HepG2 (cell line): Measurements from ENCODE around the gene JAK2. TPM values are rescaled to one million over a fixed set of nuclear protein-coding genes. Genes with fewer than 3 reads are reported as not detected.
A peak's percentile ranks its signal among the peaks of the same experiment; 100 is the strongest.

Experiments
- ATAC-seq: fragments of 200-7000 bp; cut with Tn5 transposase; 3 replicates; pipeline ENCODE4 v1.9.1; 2020; ENCODE audit warnings: mild to moderate bottlenecking, moderate library complexity
- BruUV-seq: library from RNA; stranded (reverse); fragments of 400-500 nt; replicated peaks from 2 replicates; lab custom pipeline; 2021; lab: Mats Ljungman, UMichigan
- CTCF ChIA-PET: fragments of 300-600 bp; formaldehyde crosslinking; extraction: SDS; loops from one replicate; lab custom pipeline; 2021; ENCODE audit warnings: low total read pairs, inconsistent platforms, low intra/inter-chr PET ratio; lab: Yijun Ruan, JAX
- POLR2A ChIA-PET: fragments of 350-600 bp; sonication (Branson Sonifier 250); formaldehyde crosslinking; loops from one replicate; lab custom pipeline; 2020; ENCODE audit warnings: antibody characterized with exemption, inconsistent platforms; lab: Yijun Ruan, JAX
- DNase-seq: peaks from one replicate; pipeline ENCODE4 v3.0.0-alpha.2; 2015; ENCODE audit warnings: low spot score
- FAIRE-seq: peaks from 3 replicates; lab custom pipeline; 2011; peaks lifted over from hg19 to GRCh38; lab: Jason Lieb, UNC
- H2AFZ ChIP-seq: one replicate; pipeline ENCODE4 v1.6.1; 2011; ENCODE audit warnings: low read length, inconsistent platforms
- H3K27ac ChIP-seq: fragments of 300-600 bp; 3 replicates; pipeline ENCODE4 v1.8.0; 2011; ENCODE audit warnings: mixed run types, mild to moderate bottlenecking, mixed read lengths, low read length, inconsistent platforms; ENCODE audit not compliant: insufficient read depth; ENCODE audit errors: extremely low read length
- H3K27me3 ChIP-seq, 2 experiments: fragments of 200-600 bp in 1 of 2; 2 replicates in 1 of 2; 3 replicates in 1 of 2; pipeline versions ENCODE4 v1.6.0 to v1.8.0; 2011; ENCODE audit warnings: low read length in 2 of 2, mild to moderate bottlenecking in 2 of 2, moderate library complexity in 2 of 2, inconsistent platforms in 1 of 2; ENCODE audit not compliant: insufficient read depth in 2 of 2, control insufficient read depth in 1 of 2
- H3K36me3 ChIP-seq, 2 experiments: fragments of 200-600 bp in 1 of 2; replicated peaks in 1 of 2; 2 replicates in 1 of 2; 3 replicates in 1 of 2; pipeline versions ENCODE4 v1.5.1 to v1.8.0; 2011; ENCODE audit warnings: low read length in 2 of 2, inconsistent platforms in 1 of 2; ENCODE audit not compliant: insufficient read depth in 2 of 2, control insufficient read depth in 1 of 2
- H3K4me1 ChIP-seq: 2 replicates; pipeline ENCODE4 v1.5.1; 2012; ENCODE audit warnings: low read length, inconsistent platforms; ENCODE audit not compliant: insufficient read depth
- H3K4me2 ChIP-seq: 2 replicates; pipeline ENCODE4 v1.6.0; 2011; ENCODE audit warnings: low read depth, low read length, inconsistent platforms
- H3K4me3 ChIP-seq, 3 experiments: fragments of 200-600 bp in 1 of 3; sonication (generic), shearing (Covaris generic) in 1 of 3; replicated peaks in 1 of 3; 2 replicates each; pipeline ENCODE4 v1.5.1; 2011 to 2016; ENCODE audit warnings: low read length in 3 of 3, inconsistent platforms in 2 of 3, low read depth in 2 of 3, mild to moderate bottlenecking in 2 of 3, control low read depth in 1 of 3, mixed read lengths in 1 of 3; ENCODE audit not compliant: insufficient read depth in 1 of 3
- H3K79me2 ChIP-seq: one replicate; pipeline ENCODE4 v1.6.1; 2011; ENCODE audit warnings: low read length, inconsistent platforms; ENCODE audit not compliant: insufficient read depth
- H3K9ac ChIP-seq: 2 replicates; pipeline ENCODE4 v1.6.0; 2011; ENCODE audit warnings: mild to moderate bottlenecking, low read depth, low read length, inconsistent platforms; ENCODE audit not compliant: insufficient read depth
- H3K9me3 ChIP-seq: 2 replicates; pipeline ENCODE4 v1.5.1; 2012; ENCODE audit warnings: mild to moderate bottlenecking, low read length
- H4K20me1 ChIP-seq: 2 replicates; pipeline ENCODE4 v1.6.0; 2011; ENCODE audit warnings: inconsistent platforms, mild to moderate bottlenecking, low read length, moderate library complexity; ENCODE audit not compliant: insufficient read depth
- CBX5 ChIP-seq: sonication (generic); formaldehyde crosslinking; IDR thresholded peaks from 2 replicates; pipeline ENCODE4 v1.4.0; 2020; ENCODE audit warnings: missing genetic modification reagents, borderline replicate concordance
- E2F1 ChIP-seq: sonication (generic); formaldehyde crosslinking; IDR thresholded peaks from 2 replicates; pipeline ENCODE4 v1.5.0; 2020; ENCODE audit warnings: missing genetic modification reagents
- GABPA ChIP-seq, 2 experiments: IDR thresholded peaks; 2 replicates each; pipeline ENCODE4 v1.6.1; 2011 to 2016; ENCODE audit warnings: low read depth in 2 of 2, low read length in 1 of 2, missing biosample characterization in 1 of 2, missing genetic modification characterization in 1 of 2
- HDAC1 ChIP-seq: sonication (generic); formaldehyde crosslinking; IDR thresholded peaks from 2 replicates; pipeline ENCODE4 v1.5.1; 2020; ENCODE audit warnings: mild to moderate bottlenecking, missing genetic modification reagents
- ISL2 ChIP-seq: sonication (generic); formaldehyde crosslinking; IDR thresholded peaks from 2 replicates; pipeline ENCODE4 v1.5.0; 2020; ENCODE audit warnings: missing genetic modification reagents
- PREB ChIP-seq: sonication (generic); formaldehyde crosslinking; IDR thresholded peaks from 2 replicates; pipeline ENCODE4 v1.4.0; 2020; ENCODE audit warnings: missing genetic modification reagents
- RAD51 ChIP-seq: fragments of 450-650 bp; IDR thresholded peaks from 2 replicates; pipeline ENCODE4 v1.6.1; 2016; ENCODE audit warnings: borderline replicate concordance
- ZNF234 ChIP-seq: sonication (generic); formaldehyde crosslinking; conservative IDR thresholded peaks from 2 replicates; pipeline ENCODE4 v1.5.1; 2020; ENCODE audit warnings: mild to moderate bottlenecking, missing genetic modification reagents
- ZNF256 ChIP-seq: sonication (generic); formaldehyde crosslinking; conservative IDR thresholded peaks from 2 replicates; pipeline ENCODE4 v1.4.0; 2020; ENCODE audit warnings: missing genetic modification reagents
- ZNF784 ChIP-seq: sonication (generic); formaldehyde crosslinking; IDR thresholded peaks from 2 replicates; pipeline ENCODE4 v1.5.1; 2020; ENCODE audit warnings: missing genetic modification reagents, mild to moderate bottlenecking, borderline replicate concordance
- ZNF83 ChIP-seq: sonication (generic); formaldehyde crosslinking; IDR thresholded peaks from 2 replicates; pipeline ENCODE4 v1.4.0; 2020; ENCODE audit warnings: missing genetic modification reagents, mild to moderate bottlenecking, borderline replicate concordance
- ZSCAN30 ChIP-seq: sonication (generic); formaldehyde crosslinking; IDR thresholded peaks from 2 replicates; pipeline ENCODE4 v1.5.0; 2020; ENCODE audit warnings: mild to moderate bottlenecking, missing genetic modification reagents
- WGBS: methylation state at CpG from one replicate; pipeline ENCODE4 v1.1.6; 2017; ENCODE audit warnings: low lambda C conversion rate; 5-methylcytosine and 5-hydroxymethylcytosine counted together
- in situ Hi-C: cut with HindIII; loops from 2 replicates; pipeline ENCODE4 v1.10.0; 2017; ENCODE audit warnings: low pct_unique_long_range_greater_than_20kb; ENCODE audit not compliant: extremely low pct_ligation_motif_present
- intact Hi-C: fragments of 100-400 bp; cut with micrococcal nuclease; formaldehyde crosslinking; loops from one replicate; pipeline ENCODE4 v1.10.0; 2022; ENCODE audit not compliant: unreplicated experiment
- polyA plus RNA-seq, 8 experiments: library from polyadenylated mRNA; depleted of rRNA in 3 of 8; stranded (reverse) in 7 of 8; unstranded in 1 of 8; fragments of >200 nt; fragmentation: Illumina TruSeq in 4 of 8; extraction: Trizol in 4 of 8; gene quantifications; 2 replicates each; pipeline versions ENCODE4 v1.2.1 to v1.2.3, GENCODE V29; 2011 to 2016; ENCODE audit warnings: low read depth in 4 of 8, missing spikeins in 1 of 8, mixed read lengths in 1 of 8; ENCODE audit not compliant: insufficient read depth in 1 of 8
- total RNA-seq, 5 experiments: library from RNA; depleted of rRNA; stranded (reverse); fragments of >200 nt; fragmentation: Illumina TruSeq; extraction: Trizol; gene quantifications; 2 replicates each; pipeline ENCODE4 v1.2.3, GENCODE V29; 2016; ENCODE audit warnings: low read depth in 1 of 5
- TF ChIP-seq, protein P1 (sequence below), 2 experiments: fragments of 450-650 bp in 1 of 2; sonication (generic) in 1 of 2; formaldehyde crosslinking; IDR thresholded peaks; 2 replicates each; pipeline versions ENCODE4 v1.5.0 to v1.8.0; 2020 to 2022; ENCODE audit warnings: mild to moderate bottlenecking in 1 of 2, missing genetic modification reagents in 1 of 2
- TF ChIP-seq, protein P2 (sequence below): sonication (generic); formaldehyde crosslinking; IDR thresholded peaks from 2 replicates; pipeline ENCODE4 v1.4.0; 2020; ENCODE audit warnings: missing genetic modification reagents

The JAK2 gene
- total and polyA plus RNA-seq, 2 of the 13 experiments (the other 11 are each of a cell fraction or from before 2014, with no cell fraction given) = 1.1 to 4.1 TPM

DNA sequence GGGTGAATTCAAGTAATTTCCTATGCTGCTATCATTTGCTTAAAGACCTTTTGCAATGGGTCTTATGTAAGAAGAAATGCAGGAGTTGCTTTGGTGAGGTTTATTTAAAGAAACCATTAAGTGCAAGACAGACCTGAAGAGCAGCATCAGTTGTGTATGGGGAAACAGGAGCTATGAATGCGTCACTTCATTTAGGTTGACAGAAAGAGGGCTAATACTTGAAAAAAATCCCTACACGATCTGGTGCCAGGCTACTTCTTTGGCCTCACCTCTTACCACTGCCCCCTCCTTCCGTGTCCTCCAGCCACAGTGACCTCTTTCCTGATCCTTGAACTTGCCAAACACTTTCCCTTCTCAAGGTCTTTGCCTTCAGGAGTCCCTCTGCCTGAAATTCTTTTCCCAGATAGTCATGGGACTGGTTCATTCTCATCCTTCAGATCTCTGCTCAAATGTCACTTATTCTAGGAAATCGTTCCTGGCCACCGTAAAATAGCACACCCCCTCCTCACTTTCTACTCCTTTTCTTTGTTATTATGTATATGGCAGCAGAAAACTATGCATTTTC lies 1.4 kb upstream of the JAK2 start:
- ATAC-seq (no peak), DNase-seq (peak; percentile 32), FAIRE-seq (peak; percentile 36)
- ChIA-PET POLR2A (interaction anchor here (0.6 kb wide), 1 partner anchor 645 kb away, joined by 3 read pairs; the partner anchor contains the start of gene RIC1), CTCF (no interaction called here)
- no peaks in the 10 kb centered on the region for H3K9me3 ChIP-seq
- BruUV-seq = no TSS peak
- H3K4me1 ChIP-seq = peaks cover 37% of the 10 kb centered on the region
- H3K27ac ChIP-seq = peak overlapping the region; percentile 91
- peak overlapping the region; percentile 83 for H3K9ac ChIP-seq
- peak overlapping the region; percentile 67 to 85 (median 81) for H3K4me3 ChIP-seq
- intact Hi-C loops = loop anchor here (2.0 to 10.0 kb wide), 2 partner anchors 145 to 621 kb away; no protein-coding TSS in a partner anchor
- peak overlapping the region; percentile 88 for H3K4me2 ChIP-seq
- H3K36me3 ChIP-seq = no peaks in the 10 kb centered on the region
- 3% methylated on average over 5 of the region's 5 CpGs for WGBS
- H4K20me1 ChIP-seq = no peaks in the 10 kb centered on the region
- H2AFZ ChIP-seq = no peak overlapping the region
- H3K79me2 ChIP-seq = no peaks in the 10 kb centered on the region
- in situ Hi-C loops = loop anchor here (25.0 kb wide), 1 partner anchor 454 kb away; the partner anchor contains the start of gene PLGRKT
- no peaks in the 10 kb centered on the region for H3K27me3 ChIP-seq
- TF ChIP-seq CBX5 (CRISPR knock-in tag) (no peak), PREB (CRISPR knock-in tag) (no peak), ZNF83 (CRISPR knock-in tag) (no peak), ZNF256 (CRISPR knock-in tag) (no peak), ISL2 (CRISPR knock-in tag) (0 out of 2 replicates have a peak, but pooled peaks have one; percentile 13), ZNF784 (0 out of 2 replicates have a peak, but pooled peaks have one; percentile 9), GABPA (IDR thresholded peaks at IDR 0.05; ENCODE audit: low read depth, low read length) (no peak), GABPA (CRISPR knock-in tag; IDR thresholded peaks at IDR 0.05; ENCODE audit: low read depth) (no peak), ZNF234 (CRISPR knock-in tag) (no peak), HDAC1 (CRISPR knock-in tag) (no peak), ZSCAN30 (CRISPR knock-in tag) (no peak), E2F1 (CRISPR knock-in tag) (no peak), RAD51 (no peak)
- TF ChIP-seq, protein P1, sequence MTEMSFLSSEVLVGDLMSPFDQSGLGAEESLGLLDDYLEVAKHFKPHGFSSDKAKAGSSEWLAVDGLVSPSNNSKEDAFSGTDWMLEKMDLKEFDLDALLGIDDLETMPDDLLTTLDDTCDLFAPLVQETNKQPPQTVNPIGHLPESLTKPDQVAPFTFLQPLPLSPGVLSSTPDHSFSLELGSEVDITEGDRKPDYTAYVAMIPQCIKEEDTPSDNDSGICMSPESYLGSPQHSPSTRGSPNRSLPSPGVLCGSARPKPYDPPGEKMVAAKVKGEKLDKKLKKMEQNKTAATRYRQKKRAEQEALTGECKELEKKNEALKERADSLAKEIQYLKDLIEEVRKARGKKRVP (CRISPR knock-in tag; IDR thresholded peaks at IDR 0.05) = no peak
- TF ChIP-seq, protein P2, sequence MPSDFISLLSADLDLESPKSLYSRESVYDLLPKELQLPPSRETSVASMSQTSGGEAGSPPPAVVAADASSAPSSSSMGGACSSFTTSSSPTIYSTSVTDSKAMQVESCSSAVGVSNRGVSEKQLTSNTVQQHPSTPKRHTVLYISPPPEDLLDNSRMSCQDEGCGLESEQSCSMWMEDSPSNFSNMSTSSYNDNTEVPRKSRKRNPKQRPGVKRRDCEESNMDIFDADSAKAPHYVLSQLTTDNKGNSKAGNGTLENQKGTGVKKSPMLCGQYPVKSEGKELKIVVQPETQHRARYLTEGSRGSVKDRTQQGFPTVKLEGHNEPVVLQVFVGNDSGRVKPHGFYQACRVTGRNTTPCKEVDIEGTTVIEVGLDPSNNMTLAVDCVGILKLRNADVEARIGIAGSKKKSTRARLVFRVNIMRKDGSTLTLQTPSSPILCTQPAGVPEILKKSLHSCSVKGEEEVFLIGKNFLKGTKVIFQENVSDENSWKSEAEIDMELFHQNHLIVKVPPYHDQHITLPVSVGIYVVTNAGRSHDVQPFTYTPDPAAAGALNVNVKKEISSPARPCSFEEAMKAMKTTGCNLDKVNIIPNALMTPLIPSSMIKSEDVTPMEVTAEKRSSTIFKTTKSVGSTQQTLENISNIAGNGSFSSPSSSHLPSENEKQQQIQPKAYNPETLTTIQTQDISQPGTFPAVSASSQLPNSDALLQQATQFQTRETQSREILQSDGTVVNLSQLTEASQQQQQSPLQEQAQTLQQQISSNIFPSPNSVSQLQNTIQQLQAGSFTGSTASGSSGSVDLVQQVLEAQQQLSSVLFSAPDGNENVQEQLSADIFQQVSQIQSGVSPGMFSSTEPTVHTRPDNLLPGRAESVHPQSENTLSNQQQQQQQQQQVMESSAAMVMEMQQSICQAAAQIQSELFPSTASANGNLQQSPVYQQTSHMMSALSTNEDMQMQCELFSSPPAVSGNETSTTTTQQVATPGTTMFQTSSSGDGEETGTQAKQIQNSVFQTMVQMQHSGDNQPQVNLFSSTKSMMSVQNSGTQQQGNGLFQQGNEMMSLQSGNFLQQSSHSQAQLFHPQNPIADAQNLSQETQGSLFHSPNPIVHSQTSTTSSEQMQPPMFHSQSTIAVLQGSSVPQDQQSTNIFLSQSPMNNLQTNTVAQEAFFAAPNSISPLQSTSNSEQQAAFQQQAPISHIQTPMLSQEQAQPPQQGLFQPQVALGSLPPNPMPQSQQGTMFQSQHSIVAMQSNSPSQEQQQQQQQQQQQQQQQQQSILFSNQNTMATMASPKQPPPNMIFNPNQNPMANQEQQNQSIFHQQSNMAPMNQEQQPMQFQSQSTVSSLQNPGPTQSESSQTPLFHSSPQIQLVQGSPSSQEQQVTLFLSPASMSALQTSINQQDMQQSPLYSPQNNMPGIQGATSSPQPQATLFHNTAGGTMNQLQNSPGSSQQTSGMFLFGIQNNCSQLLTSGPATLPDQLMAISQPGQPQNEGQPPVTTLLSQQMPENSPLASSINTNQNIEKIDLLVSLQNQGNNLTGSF (CRISPR knock-in tag) = no peak
